HG02970 (cell line): ENCODE measurements around the gene TMTC3.
"Not testable (repeated sequence)": the region's sequence is repeated elsewhere in the genome, so short reads cannot be mapped to it uniquely, and the experiment has no call there.

Experiments
- ATAC-seq: cut with Tn5 transposase; IDR thresholded peaks from one replicate; pipeline ENCODE4 v1.9.1; 2021; ENCODE audit warnings: mild to moderate bottlenecking, moderate library complexity, moderate number of reproducible peaks; ENCODE audit not compliant: unreplicated experiment, low FRiP score

The TMTC3 gene

DNA sequence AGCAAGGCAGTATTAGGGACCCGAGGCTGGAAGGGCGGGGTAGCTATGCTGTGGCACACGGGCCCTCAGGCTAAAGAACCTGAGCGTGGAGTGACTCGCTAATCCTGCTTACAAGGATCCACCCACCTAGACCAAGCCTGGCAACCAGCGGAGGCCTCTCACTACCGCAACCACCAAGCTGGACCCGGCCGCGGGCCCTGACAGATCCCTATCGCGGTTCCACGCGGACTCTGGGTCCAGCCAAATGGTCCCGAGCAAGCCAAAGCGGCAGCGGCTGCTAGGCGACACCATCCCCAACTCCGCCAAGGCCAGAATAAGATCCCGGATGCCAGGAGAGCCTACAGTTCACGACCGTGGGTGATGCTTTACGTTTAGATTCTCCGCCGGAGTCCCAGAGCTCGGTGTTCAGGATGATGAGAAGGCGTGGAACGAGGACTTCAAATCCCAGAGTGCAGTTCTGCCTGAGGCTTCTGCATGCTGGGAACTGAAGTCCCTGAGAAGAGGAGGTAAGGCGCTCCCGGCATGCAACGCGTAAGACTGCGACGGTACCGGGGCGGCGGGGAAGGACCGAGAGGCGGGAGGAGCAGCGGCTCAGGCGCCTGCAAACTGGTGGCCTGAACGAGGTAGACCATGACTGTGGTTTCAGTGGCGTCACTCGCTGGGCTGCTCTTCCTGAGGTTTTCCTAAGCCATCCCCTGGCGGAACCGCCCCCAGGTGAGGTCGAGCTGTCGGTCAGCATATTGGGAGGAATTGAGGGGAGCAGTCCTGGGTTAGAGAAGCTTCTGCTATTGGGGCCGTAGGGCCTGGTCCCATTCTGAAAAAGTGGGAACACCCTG is at the start of gene TMTC3, which contains the start of gene CEP290:
Gene TMTC3, plus strand, starts transcription at position 534 of the 836 bp plus-strand sequence. CDS start 6,009 bp downstream, outside the sequence.
Gene CEP290, minus strand, starts transcription at position 315 of the 836 bp plus-strand sequence. CDS start 781 bp downstream, outside the sequence.
- ATAC-seq, result peak; percentile 98

DNA sequence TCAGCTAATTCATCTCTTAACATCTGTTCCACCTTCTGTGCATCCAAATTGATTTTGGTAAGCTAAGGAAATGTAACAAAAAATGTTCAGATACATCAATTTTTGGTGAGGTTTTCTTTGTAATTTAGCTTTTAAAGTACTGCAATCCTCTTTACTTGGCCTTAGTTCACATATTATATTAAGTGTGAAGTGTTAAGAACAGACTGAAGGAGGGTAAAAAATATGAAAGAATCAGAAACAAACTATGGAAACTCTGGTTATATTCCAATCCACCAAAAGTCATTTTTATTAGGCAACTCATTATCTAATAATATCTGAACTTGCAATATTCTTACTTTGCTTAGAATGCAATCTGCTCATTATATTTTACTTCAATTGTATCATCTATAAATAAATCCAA is 49.3 kb upstream of the TMTC3 start:
- no peak for ATAC-seq

DNA sequence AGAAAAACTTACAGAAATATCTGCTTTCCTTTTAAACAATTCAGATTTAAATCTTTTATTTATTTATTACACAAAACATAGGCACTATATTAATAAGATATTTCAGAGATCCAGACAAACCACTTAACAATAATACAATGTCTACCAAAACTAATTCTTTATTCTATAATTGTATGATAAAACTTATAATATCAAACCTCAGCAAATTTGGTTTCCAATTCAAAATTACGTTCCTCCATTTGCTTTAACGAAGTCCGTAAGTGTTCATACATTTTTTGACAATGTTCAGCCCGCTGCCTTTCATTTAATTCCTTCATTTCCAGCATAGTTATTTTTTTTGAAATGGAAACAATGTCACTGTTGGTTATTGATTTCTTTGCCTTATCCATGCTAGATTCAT is 48.5 kb upstream of the TMTC3 start:
- ATAC-seq, result no peak

DNA sequence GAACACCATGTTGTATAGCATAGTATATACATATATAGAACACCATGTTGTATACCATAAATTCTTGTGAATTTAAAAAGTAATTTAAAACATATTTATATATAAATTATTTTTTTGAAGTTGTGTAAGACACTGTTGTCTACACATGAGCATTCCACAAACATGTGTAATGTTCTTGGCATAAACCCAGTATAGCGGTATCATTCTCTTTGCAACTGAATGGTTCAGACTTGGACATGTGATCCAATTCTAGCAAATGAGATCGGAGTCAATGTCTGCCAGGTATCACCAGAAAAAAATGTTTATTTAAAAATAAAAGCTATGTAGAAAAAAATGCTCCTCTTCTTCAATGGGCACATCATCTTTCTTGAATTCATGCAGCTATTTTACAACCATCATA is 34.1 kb upstream of the TMTC3 start:
- no peak for ATAC-seq

DNA sequence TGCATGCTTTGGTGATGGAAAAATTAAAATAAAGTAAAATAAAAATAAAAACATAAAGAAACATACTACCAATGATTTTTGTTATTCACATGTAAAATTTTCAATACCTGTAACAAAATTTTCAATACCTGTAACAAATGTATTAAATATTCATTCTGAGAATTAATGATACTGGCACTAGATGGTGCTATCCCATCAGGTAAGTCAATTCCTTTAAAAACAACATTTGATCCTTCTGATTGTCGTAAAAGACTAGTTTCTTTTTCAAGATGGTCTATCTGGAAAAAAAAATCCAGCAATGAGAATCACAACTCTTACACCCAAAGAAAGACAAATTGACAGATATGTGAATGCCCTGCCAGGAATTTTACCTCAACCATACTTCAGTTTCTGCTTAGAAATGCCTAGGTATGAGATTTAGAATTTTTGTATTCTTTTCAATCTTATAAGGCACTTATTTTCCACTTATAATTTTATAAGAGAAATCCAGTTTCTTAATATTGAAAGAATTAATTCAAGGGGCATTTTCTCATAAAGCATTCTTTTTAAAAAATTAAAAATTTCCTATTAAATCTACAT is 30.9 kb upstream of the TMTC3 start:
- ATAC-seq, result no peak

DNA sequence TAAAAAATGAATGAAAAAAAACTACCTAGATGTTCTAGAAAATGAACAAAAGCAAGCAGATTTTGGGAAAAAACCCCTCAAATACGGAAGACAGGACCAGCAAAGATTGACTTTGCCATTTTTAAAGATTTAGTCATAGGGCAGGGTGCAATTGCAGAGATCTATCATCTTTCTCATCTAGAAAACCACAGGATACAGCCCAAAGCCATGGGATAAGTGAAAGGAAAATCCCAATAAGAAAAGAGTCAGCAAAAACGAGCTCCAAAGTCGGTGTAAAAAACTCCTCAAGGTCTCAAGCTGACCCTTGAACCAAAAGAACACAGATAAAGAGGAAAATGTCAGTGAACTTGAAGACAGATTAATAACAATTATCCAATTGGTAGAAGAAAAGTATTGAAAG is 28.2 kb upstream of the TMTC3 start:
- ATAC-seq, result no peak

DNA sequence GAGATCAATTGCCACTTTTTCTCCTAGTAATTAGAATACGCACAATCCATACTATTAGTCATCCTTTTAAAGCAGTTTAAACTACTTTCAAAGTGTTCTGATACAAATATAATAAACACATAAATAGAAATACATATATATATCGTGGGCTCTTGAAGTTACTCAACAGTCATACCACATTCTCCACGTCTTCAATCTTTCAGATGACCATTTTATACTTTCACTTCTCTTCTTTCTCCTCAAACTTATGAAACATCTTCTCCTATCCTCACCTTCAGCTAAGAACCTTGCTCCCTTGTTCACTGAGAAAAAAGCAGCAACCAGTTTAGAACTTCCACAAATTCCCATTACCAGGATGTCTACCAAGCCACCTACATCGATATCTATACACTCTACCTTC is 19.4 kb upstream of the TMTC3 start:
- no peak for ATAC-seq

DNA sequence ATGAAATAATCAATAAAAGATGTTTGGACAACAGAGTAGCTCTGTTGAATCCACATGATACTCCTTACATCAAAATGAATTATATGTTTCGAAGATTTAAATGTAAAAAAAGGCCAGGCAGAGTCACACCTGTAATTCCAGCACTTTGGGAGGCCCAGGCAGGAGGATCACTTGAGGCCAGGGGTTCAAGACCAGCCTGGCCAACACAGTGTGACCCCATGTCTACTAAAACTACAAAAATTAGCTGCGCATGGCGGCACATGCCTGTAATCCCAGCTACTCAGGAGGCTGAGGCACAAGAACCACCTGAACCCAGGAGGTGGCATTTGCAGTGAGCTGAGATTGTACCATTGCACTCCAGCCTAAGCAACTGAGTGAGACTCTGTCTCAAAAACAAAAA is 15.0 kb upstream of the TMTC3 start:
- ATAC-seq, result no peak

DNA sequence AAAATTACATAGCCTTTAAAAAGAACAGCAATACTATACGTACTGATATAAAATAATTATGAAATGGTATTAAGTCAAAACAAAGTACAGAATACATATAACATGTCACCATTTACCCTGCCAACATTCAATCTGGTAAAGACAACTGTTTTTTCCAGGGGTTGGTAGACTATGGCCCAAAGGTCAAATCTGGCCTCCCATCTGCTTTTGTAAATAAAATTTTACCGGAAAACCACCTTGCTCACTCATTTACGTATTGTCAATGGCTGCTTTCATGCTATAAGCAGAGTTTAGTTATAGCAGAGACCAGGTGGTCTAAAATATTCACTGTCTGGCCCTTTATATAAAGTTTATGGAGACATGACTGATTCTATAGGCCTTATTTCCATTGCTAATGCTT is 14.3 kb upstream of the TMTC3 start:
- no peak for ATAC-seq

DNA sequence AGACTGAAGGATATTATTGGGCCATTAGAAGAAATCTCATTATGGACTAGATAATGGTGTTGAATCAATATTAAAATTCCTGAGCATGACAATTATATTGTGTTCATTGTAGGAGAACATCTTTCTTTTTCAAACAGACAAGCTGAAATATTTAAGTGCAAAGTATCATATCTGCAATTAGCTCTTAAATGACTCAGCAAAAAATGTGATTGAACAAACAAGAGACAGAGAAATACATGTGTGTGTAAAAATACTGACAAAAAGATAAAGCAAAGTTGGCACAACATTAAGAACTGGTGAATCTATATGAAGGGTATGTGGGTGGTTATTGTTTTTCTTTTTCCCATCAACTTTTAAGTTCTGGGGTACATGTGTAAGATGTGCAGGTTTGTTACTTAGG is 9.7 kb upstream of the TMTC3 start:
- no peak for ATAC-seq

DNA sequence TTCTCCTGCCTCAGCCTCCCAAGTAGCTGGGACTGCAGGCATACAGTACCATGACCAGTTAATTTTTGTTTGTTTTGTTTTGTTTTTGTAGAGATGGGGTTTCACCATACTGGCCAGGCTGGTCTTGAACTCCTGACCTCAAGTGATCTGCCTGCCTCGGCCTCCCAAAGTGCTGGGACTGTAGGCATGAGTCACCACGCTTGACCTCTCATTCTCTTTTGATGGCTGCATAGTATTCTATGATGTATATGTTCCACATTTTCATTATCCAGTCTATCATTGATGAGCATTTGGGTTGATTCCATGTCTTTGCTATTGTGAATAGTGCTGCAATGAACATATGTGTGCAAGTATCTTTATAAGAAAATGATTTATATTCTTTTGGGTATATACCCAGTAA is 8.9 kb upstream of the TMTC3 start:
- not testable (repeated sequence) for ATAC-seq

DNA sequence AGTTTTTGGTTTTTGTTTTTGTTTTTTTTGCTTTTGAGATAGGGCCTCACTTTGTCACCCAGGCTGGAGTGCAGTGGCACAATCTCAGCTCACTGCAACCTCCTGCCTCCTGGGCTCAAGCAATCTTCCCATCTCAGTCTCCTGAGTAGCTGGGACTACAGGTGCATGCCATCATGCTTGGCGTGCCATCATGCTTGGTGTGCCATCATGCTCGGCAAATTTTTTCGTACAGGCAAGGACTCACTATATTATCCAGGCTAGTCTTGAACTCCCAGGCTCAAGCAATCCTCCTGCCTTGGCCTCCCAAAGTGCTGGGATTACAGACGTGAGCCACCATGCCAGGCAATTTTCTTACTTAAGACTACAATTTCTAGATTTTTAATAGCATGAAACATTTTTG is 2.4 kb upstream of the TMTC3 start:
- not testable (repeated sequence) for ATAC-seq

DNA sequence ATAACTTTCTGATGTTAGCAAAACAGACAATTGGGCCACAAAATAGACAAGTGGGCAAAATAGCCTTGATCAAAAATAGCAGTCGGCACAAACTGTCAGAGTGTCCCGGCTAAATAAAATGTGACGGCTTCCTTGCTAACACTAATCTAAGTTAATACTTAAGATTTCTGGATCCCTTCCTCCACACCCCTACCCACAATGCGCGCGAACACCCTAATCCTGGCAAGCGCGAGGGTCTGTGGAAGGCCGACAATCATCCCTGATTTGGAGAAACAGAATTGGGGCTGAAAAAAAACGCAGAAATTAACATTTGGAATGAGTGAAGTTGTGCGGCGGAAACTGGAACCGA is 708 bp upstream of the TMTC3 start:
- ATAC-seq, result no peak

DNA sequence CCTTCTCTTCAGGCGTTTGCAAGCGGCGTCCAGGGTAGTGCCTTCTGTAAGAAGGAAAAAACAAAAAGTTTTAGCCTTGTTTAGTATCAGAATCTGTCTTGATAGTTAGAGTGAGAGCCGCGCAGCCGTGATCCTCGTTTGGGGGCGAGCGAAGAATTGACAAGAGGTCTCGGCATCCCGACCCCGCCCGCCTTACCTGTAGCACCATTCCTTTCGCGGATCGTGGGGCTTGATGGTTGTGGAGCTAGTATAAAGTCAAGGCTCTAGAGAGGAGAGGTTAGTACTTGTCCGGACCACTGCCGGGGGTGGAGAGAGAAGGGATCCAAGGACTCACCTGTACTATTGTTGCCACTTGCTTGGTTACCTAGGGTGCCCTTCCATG is 494 bp downstream of the TMTC3 start:
- ATAC-seq, result no peak

DNA sequence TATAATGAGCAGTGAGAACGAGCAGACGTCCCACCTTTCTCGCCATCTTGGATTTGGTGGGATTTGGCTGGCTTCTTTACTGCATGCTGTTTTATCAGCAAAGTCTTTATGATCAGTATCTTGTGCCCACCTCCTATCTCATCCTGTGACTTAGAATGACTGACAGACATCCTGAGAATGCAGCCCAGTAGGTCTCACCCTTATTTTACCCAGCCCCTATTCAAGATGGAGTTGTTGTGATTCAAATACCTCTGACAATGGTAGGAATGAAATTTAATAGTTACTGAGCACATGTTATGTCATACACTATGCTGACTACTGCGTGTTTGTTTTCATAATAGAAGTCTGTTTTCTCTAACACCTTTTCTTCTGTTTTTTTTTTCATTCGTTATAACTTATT is 1.9 kb downstream of the TMTC3 start:
- no peak for ATAC-seq

DNA sequence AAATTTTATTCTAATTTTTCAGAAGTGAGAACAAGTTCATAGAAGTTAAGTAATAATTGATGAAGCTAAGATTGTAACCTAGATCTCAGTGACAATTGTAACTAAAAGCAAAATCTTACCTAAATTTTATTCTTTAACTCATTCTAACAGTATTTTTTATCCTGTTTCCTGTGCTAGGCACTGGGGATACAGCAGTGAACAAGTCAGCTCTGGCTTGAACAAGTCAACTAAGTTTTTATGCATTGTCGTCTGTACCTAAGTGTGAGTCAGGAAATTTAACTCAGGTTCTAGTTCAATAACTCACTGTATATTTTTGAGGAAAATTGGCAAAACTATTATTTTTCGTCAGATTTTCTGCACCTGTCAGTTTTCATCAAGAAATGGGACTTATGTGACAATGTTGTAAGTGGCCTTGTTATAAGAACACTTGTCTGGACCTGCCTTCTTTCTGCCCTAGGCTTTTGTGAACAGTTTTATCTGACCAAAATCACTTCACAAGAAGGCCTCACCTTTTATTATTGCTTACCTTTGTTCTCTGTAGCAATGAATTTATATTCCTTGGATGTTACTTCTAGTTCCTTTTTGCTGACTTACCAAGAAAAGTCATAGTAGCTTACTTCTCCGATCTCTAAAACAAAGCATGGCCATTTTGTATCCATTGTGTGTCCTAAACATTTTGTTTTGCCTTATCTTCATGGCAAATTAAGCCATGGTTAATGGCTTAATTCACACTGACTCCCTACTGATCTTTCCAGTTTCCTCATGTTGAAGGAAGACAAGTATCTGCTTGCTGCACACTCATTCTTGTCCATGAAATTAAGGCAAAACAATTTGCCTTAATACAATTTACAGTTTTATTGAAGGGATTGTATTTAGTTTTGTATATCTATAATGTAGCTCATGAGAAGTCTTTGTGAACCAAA is 2.7 kb downstream of the TMTC3 start:
- no peak for ATAC-seq

DNA sequence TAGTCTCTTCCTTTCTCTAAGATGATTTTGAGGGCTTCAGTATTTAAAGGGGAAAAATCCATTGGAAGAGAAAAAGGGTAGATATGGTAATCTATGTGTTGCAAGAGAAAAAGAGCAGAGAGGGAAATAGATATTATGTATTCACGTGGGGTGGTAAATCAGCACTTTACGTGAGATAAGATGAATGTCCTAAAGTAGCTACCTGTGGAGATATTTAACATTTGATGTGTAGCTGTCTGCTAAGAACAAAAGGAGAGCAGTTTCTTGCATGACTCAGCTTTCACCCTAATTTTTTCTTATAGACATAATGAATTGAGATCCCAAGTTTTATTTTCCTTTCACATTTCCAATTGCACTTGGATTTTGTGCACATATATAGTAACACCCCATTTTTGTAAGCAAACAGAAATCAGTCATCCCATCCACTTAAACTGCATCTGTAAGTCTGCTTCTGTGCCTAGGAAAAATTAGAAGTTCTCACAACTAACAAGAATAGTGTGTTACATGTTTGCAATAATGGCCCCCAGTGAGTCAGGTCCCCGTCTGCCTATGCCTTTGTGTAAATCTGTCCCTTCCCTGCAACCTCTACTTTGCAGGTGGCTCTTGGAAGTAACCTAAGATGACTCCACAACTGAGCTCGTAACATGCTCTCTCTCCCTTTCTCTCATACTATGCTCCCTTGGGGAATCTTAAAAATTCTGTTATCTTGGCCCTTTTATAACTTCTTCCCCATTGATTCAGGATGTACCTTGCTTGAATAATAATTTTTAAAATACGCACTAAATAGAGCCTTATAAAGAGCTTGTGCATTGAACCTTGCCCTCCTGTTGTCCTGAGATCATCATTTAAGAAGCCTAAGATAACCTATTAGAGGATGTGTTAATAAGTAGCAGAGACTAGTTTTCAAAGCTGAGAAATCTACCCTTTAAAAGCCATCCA is 3.7 kb downstream of the TMTC3 start:
- no peak for ATAC-seq

DNA sequence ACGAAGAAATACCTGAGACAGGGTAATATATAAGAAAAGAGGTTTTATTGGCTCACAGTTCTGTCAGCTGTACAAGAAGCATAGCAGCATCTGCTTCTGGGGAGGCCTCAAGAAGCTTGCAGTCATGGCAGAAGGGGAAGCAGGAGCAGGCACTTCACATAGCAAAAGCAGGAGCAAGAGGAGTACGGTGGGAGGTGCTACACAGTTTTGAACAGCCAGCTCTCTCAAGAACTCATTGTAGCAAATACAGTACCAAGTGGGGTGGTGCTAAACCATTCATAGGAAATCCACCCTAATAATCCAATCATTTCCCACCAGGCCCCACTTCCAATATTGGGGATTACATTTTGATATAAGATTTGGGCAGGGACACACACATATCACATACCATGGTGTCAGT is 8.0 kb downstream of the TMTC3 start:
- no peak for ATAC-seq

DNA sequence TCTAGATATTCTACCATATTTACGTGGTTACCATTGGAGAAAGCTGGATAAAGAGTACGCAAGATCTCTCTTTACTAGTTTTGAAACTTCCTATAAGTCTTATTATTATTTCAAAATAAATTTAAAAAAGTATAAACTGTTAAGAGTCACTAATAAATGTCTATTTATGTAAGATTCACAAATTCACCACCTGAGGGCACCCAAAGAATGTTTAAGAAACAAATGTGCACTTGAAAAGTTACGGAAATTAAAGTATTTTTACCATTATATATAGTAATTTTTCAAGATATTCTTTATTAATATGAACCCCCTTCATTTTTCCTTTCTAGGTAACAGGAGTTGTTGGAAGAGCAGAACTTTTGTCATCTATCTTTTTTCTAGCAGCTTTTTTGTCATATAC is 11.9 kb downstream of the TMTC3 start:
- ATAC-seq, result no peak

DNA sequence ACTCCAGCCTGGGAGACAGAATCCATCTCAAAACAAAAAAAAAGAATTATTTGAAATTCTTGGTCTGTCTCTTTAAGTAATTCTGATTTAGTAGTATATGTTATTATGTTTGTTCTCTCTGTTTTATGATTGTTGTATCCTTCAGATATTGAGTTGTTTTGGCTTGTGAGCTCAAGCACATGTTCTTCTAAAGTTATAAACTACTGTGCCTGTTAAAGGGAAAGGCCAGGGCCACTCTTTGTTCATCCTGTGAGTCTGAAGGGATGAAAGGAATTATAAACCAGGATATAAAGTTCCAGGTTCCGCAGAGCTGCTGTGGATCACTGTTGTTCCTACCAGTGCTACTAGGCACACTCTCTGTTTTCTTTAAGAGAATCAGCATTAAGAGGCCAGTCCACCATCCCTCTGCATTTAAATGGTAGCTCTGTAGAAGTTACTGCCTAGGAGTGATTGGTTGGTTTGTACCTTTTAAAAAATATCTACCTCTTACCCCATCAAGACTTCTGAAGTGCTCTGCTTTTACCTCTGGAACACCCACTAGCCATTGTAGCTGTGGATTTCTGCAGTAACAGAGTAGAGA is 14.1 kb downstream of the TMTC3 start:
- ATAC-seq, result no peak
